MM.1S (cell line): ENCODE results near the gene VWA1.

ENCODE experiments used
- DNase-seq: peaks from one replicate; pipeline ENCODE4 v3.0.0-alpha.2; 2015
- H2AFZ ChIP-seq: fragments of 300-600 bp; sonication (generic); 2 replicates; pipeline ENCODE4 v1.6.0; 2016; ENCODE audit warnings: antibody characterized with exemption, low read length
- H3F3A ChIP-seq: fragments of 300-600 bp; sonication (generic); 2 replicates; pipeline ENCODE4 v1.6.1; 2016; ENCODE audit warnings: mild to moderate bottlenecking, antibody characterized with exemption, low read length, moderate library complexity, mixed read lengths; ENCODE audit not compliant: insufficient read depth
- H3K27ac ChIP-seq: fragments of 300-600 bp; sonication (generic); 2 replicates; pipeline ENCODE4 v1.5.1; 2016; ENCODE audit warnings: mild to moderate bottlenecking, low read length
- H3K27me3 ChIP-seq: fragments of 300-600 bp; sonication (generic); replicated peaks from 2 replicates; pipeline ENCODE4 v1.6.0; 2016; ENCODE audit warnings: low read length; ENCODE audit not compliant: insufficient read depth
- H3K36me3 ChIP-seq: fragments of 300-600 bp; sonication (generic); replicated peaks from 2 replicates; pipeline ENCODE4 v1.6.1; 2016; ENCODE audit warnings: mild to moderate bottlenecking, low read length, mixed read lengths; ENCODE audit not compliant: insufficient read depth
- H3K4me1 ChIP-seq: fragments of 300-600 bp; sonication (generic); 2 replicates; pipeline ENCODE4 v1.6.1; 2016; ENCODE audit warnings: low read length, mixed read lengths
- H3K4me2 ChIP-seq: fragments of 300-600 bp; sonication (generic); 2 replicates; pipeline ENCODE4 v1.6.0; 2016; ENCODE audit warnings: low read depth, low read length
- H3K4me3 ChIP-seq: fragments of 300-600 bp; sonication (generic); 2 replicates; pipeline ENCODE4 v1.5.1; 2016; ENCODE audit warnings: low read length, mixed read lengths
- H3K79me2 ChIP-seq: fragments of 300-600 bp; sonication (generic); 2 replicates; pipeline ENCODE4 v1.6.1; 2016; ENCODE audit warnings: mixed run types, low read length, mixed read lengths
- H3K9ac ChIP-seq: fragments of 300-600 bp; sonication (generic); 2 replicates; pipeline ENCODE4 v1.6.1; 2016; ENCODE audit warnings: low read length, mixed read lengths
- H3K9me2 ChIP-seq: fragments of 300-600 bp; sonication (generic); replicated peaks from 2 replicates; pipeline ENCODE4 v1.6.1; 2016; ENCODE audit warnings: mild to moderate bottlenecking, low read length, mixed read lengths; ENCODE audit not compliant: insufficient read depth
- H3K9me3 ChIP-seq: fragments of 300-600 bp; sonication (generic); replicated peaks from 2 replicates; pipeline ENCODE4 v1.6.1; 2016; ENCODE audit warnings: mild to moderate bottlenecking, low read length, mixed read lengths; ENCODE audit not compliant: insufficient read depth
- H4K20me1 ChIP-seq: fragments of 300-600 bp; sonication (generic); 2 replicates; pipeline ENCODE4 v1.6.1; 2016; ENCODE audit warnings: mild to moderate bottlenecking, low read length, moderate library complexity, mixed read lengths; ENCODE audit not compliant: insufficient read depth
- CTCF ChIP-seq: fragments of 300-600 bp; sonication (generic); IDR thresholded peaks from 2 replicates; pipeline ENCODE4 v1.5.1; 2016; ENCODE audit warnings: antibody characterized with exemption, low read length, mixed read lengths
- EZH2 ChIP-seq: fragments of 300-600 bp; sonication (generic); optimal IDR thresholded peaks from 2 replicates; pipeline ENCODE3; 2017; ENCODE audit warnings: low read depth, mild to moderate bottlenecking, antibody characterized with exemption, low read length, mixed read lengths
- EZH2phosphoT487 ChIP-seq: fragments of 300-600 bp; sonication (generic); IDR thresholded peaks from 2 replicates; pipeline ENCODE4 v1.6.1; 2018; ENCODE audit warnings: antibody characterized with exemption, low read length

VWA1 gene

GRCh38 chr1:1431845-1432273 is 3.6 kb upstream of the VWA1 start:
- H3K4me2 ChIP-seq: no peak overlapping the region
- H3K4me3 ChIP-seq: no peak overlapping the region
- no peaks in the 10 kb centered on the region for H3K9me2 ChIP-seq
- no peak for DNase-seq
- H3K27ac ChIP-seq: no peak overlapping the region
- no peaks in the 10 kb centered on the region for H3K36me3 ChIP-seq
- no peaks in the 10 kb centered on the region for H3K9me3 ChIP-seq
- no peak overlapping the region for H2AFZ ChIP-seq
- no peaks in the 10 kb centered on the region for H3K4me1 ChIP-seq
- no peaks in the 10 kb centered on the region for H3K79me2 ChIP-seq
- TF ChIP-seq EZH2phosphoT487 (no peak), EZH2 (no peak), CTCF (no peak)
- no peaks in the 10 kb centered on the region for H3F3A ChIP-seq
- H3K27me3 ChIP-seq: peaks cover 61% of the 10 kb centered on the region
- H3K9ac ChIP-seq: no peak overlapping the region
- no peaks in the 10 kb centered on the region for H4K20me1 ChIP-seq

GRCh38 chr1:1432274-1432950 is 3.1 kb upstream of the VWA1 start:
- Histone ChIP-seq H3K9me3 (no peaks in the 10 kb centered on the region), H4K20me1 (no peaks in the 10 kb centered on the region), H3K4me2 (no peak overlapping the region), H3K27me3 (peaks cover 66% of the 10 kb centered on the region), H2AFZ (no peak overlapping the region), H3K27ac (no peak overlapping the region), H3K9ac (no peak overlapping the region), H3K4me3 (no peak overlapping the region), H3K9me2 (no peaks in the 10 kb centered on the region), H3K36me3 (no peaks in the 10 kb centered on the region), H3K79me2 (no peaks in the 10 kb centered on the region), H3K4me1 (no peaks in the 10 kb centered on the region), H3F3A (no peaks in the 10 kb centered on the region)
- no peak for DNase-seq
- TF ChIP-seq EZH2 (no peak), EZH2phosphoT487 (no peak), CTCF (no peak)

- Histone ChIP-seq H3K9ac (no peak overlapping the region), H3K9me3 (no peaks in the 10 kb centered on the region), H4K20me1 (no peaks in the 10 kb centered on the region), H3K36me3 (no peaks in the 10 kb centered on the region), H3F3A (no peaks in the 10 kb centered on the region), H3K4me3 (no peak overlapping the region), H3K27me3 (peaks cover 72% of the 10 kb centered on the region), H3K27ac (no peak overlapping the region), H3K9me2 (no peaks in the 10 kb centered on the region), H3K79me2 (no peaks in the 10 kb centered on the region), H3K4me2 (no peak overlapping the region), H2AFZ (no peak overlapping the region), H3K4me1 (no peaks in the 10 kb centered on the region)
- no peak for DNase-seq
- no peak for TF ChIP-seq CTCF
- TF ChIP-seq EZH2phosphoT487: no peak
- TF ChIP-seq EZH2: no peak
Observed at GRCh38 chr1:1432951-1433803, 2.3 kb upstream of the VWA1 start.
